Measurements from ENCODE around the gene LVRN.
"Not testable (repeated sequence)": the region's sequence is repeated elsewhere in the genome, so short reads cannot be mapped to it uniquely, and the experiment has no call there.

The LVRN gene, protein sequence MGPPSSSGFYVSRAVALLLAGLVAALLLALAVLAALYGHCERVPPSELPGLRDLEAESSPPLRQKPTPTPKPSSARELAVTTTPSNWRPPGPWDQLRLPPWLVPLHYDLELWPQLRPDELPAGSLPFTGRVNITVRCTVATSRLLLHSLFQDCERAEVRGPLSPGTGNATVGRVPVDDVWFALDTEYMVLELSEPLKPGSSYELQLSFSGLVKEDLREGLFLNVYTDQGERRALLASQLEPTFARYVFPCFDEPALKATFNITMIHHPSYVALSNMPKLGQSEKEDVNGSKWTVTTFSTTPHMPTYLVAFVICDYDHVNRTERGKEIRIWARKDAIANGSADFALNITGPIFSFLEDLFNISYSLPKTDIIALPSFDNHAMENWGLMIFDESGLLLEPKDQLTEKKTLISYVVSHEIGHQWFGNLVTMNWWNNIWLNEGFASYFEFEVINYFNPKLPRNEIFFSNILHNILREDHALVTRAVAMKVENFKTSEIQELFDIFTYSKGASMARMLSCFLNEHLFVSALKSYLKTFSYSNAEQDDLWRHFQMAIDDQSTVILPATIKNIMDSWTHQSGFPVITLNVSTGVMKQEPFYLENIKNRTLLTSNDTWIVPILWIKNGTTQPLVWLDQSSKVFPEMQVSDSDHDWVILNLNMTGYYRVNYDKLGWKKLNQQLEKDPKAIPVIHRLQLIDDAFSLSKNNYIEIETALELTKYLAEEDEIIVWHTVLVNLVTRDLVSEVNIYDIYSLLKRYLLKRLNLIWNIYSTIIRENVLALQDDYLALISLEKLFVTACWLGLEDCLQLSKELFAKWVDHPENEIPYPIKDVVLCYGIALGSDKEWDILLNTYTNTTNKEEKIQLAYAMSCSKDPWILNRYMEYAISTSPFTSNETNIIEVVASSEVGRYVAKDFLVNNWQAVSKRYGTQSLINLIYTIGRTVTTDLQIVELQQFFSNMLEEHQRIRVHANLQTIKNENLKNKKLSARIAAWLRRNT

DNA sequence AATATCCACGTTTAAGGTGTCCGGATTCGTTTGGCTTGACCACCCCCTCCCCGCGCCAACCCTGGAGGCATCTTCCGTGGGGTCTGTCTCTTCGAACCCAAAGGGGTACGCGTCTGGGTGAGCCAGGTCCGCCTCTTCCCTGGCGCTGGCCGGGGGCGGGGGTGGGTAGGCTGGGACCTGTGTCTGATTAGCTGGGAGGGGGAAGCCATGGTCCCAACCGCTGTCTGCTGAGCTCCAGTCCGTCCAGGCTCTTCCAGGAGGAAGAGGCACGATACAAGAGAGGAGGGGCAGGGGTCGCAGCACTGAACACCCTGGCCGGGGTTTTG is at the start of gene LVRN:
Gene LVRN, plus strand, starts transcription at position 237 of the 326 bp plus-strand sequence. CDS start 143 bp downstream, outside the sequence.
- DNase-seq = no peak

DNA sequence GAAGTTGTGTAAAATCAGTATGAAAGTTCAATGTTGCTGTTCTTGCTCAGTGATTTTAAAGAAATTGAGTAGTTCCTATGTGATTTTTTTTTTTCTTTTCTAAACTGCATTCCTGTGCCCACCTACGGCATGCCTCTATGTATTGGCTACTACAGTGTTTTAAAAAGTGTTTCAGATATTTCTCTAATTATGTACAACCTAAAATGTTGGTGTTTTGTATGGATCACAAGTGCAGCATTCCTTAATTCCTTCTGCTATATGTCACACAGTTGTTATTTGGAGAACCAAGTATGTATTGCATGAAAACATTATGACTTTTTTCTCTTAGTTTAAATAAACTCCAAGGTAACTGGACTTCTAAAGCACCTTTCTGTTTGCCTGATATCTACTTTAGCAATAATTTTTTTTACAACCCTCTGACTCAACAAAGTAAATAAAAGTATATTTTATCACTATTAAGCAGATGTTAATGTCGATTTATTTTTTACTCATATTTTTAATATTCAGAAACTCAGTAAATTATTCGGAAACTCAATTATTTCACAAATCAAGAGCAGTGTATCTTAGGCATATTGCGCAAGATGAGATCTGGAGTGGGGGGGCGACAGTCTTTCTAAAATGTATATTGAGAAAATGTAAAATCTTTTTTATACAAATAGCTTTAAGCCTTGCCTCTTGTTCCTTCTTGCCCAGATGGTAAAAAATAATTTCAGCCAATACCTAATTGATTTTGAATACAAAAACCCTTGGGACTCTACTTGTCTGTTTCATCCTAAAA is 48.5 kb upstream of the LVRN start:
- DNase-seq = not testable (repeated sequence)

DNA sequence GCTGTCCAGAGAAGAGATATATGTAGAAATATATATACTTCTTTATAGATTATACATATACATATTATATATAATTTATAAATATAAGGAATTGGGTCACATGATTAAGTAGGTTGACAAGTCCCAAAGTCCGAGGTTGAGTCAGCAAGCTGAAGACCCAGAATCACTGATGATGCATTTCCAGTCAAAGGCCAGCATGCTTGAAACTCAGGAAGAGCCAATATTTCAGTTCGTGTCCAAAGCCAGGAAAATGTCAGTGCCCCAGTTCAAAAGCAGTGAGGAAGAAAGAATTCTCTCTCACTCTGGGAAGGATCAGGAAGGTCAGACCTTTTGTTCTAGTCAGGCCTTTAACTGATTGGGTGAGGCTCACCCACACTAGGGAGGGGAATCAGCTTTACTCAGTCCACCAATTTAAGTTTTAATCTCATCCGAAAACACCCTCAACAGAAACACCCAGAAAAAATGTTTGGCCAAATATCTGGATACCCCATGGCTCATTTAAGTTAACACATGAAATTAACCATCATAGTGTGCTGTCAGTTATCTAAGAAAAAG is 42.0 kb upstream of the LVRN start:
- no peak for DNase-seq

DNA sequence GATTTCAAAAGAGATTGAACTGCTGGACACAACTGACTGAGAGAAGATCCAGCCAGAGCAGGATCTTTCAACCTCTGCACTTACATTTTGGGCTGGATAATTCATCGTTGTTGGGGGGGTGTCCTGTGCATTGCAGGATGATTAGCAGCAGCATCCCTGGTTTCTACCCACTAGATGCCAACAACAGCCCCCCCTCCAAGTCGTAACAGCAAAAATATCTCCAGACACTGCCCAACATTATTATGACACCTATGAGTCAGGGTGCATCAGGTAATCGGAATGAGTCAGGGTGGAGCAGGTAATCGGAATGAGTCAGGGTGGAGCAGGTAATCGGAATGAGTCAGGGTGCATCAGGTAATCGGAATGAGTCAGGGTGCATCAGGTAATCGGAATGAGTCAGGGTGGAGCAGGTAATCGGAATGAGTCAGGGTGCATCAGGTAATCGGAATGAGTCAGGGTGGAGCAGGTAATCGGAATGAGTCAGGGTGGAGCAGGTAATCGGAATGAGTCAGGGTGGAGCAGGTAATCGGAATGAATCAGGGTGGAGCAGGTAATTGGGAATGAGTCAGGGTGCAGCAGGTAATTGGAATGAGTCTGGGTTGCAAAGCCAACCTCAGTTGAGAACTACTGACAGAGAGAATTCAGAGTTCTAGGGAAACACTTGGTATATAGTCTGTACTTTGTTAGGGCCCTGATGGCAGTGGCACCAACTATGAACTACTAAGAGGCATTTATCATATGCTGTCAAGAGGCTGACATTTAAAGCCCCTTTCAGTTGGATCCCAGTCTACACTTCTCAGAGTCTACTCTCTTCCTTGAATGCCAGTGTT is 33.5 kb upstream of the LVRN start:
- not testable (repeated sequence) for DNase-seq

DNA sequence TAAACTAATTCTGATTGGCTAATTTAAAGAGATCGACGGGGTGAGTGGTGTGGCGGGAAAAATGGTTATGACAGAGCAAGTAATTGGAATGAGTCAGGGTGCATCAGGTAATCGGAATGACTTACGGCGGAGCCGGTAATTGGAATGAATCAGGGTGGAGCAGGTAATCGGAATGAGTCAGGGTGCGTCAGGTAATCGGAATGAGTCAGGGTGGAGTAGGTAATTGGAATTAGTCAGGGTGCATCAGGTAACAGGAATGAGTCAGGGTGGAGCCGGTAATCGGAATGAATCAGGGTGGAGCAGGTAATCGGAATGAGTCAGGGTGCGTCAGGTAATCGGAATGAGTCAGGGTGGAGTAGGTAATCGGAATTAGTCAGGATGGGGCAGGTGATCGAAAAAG is 32.1 kb upstream of the LVRN start:
- DNase-seq = not testable (repeated sequence)

DNA sequence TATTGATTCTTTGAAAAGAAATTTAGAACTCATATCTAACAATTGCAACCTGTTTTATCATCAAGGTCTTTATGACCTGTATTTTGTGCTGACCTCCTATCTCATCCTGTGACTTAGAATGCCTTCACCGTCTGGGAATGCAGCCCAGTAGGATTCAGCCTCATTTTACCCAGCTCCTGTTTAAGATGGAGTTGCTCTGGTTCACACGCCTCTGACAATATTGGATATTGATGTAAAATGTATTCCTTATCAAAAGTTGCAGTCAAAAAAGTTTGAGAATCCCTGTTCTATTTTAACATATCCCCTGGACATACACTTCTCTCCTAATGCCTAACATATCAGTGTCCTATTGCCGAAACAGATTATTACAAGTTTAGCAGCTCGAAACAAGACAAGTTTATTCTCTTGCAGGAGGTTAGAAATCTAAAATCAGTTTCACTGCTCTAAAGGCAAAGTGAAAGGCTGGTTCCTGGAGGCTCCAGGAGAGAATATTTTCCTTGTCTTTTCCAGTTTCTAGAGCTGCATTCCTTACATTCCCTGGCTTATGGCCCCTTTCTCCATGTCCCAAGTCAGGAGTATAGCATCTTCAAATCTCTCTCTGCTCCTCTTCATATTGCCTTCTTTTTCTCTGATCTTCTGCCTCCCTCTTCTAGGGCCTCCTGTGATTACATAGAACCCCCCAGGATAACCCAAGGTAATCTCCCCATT is 31.5 kb upstream of the LVRN start:
- DNase-seq = no peak

DNA sequence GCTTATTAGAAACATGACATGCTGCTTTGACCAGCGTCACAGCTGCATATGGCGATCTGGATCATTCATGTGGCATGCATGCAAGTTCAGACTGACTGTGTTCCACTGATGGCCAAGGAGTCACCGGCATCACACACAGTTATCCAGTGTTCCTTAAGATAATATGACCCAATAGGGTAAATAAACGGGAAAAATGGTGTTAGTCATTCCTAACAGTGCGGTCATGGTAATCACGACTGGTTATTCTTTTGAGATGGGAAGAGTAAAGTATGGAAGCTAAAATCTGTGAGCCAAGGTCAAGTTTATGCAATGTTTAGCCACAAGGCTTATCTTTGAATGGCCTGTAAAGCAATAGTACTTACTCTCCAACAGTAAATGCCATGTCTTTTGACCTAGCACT is 29.3 kb upstream of the LVRN start:
- DNase-seq = no peak

DNA sequence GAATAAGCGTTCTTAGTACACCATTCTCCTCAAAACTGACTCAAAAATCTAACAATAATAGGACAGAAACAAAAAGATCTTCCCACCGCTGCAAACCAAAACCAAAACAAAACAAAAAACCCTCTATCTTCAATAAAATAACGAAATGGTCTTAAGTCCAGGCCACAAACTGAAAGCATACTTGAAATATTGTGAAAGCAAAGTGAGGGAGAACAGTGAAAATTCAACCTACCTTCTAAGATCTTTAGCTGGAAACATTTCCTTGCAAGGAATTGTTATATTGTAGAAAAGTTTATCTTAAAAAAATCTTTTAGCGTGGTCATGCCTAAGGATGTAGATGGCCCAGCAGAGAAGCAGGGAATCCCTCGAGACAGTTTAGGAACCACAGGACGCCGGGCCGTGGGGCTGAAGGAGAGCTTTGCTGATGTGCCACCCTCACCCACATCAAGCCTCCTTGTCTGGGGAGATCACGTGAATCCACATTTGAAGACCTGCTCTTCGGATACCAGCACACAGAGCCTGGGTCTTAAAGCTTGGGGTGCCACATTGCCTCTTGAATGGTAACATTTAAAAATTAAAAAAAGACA is 27.8 kb upstream of the LVRN start:
- no peak for DNase-seq

DNA sequence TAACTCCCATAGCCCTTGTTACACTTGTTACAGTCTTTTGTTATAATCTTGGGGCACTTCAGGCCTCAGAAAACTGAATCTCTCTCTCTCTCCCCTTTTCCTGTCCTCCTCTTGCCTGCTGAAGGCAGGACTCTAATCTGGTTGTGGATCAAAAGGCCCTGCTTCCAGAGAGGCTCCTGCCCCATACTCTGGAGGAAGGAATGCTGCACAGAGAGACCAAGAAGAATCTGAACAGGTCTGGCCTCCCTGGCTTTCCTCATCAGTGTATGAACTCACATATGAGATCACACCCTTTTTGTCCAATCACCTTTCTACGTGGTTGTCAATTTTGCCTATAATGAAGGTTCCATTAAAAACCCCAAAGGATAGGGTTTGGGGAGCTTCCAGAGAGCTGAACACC is 26.2 kb upstream of the LVRN start:
- no peak for DNase-seq

DNA sequence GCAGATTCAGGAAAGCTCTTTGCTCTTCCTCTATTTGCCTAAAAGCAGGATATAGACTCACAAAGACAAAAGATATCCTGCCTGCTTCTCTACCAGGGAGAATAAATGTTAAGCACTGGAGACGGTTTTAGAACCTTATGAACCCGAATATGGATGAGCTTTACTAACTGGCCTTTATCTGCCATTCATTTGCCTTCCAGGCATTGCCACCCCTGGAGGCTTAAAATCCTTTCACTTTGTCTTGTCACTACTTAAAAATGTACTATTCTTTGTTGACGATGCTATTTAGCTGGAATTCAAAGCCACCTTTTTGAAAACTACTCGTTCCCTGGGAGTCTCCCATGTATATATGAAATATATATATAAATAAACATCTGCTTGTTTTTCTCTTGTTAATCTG is 23.2 kb upstream of the LVRN start:
- no peak for DNase-seq

DNA sequence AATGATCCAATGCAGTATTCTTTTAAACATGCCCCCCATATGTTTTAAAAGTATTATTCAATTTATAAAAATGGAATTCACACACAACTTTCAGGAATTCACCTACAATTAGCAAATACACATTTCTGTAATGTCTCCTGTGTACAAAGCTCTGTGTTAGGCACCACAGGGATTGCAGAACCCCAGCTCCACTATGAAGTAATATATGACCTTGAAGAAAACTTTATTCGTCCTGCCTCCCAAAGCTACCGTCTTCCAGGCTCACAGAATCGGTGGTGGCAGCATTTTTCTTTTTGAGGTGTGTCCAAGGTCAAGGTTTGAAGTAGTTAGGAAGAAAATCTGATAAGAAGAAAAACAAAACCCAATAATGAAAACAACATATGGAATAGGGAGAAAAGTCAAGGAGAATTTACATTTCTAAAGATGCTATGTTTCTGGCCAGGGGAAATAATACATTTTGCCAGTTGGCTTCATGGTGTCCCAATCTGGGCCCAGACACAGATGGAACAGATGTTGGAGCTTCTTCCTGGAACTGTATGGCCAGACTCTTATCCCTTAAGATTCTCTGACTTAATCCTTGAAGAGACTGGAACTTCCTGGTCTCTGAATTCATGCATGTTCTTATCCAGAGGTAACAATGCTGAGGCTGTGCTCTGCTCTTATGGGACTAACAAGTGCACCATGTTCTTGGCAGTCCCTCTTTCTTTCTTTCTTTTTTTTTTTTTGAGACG is 22.0 kb upstream of the LVRN start:
- no peak for DNase-seq

DNA sequence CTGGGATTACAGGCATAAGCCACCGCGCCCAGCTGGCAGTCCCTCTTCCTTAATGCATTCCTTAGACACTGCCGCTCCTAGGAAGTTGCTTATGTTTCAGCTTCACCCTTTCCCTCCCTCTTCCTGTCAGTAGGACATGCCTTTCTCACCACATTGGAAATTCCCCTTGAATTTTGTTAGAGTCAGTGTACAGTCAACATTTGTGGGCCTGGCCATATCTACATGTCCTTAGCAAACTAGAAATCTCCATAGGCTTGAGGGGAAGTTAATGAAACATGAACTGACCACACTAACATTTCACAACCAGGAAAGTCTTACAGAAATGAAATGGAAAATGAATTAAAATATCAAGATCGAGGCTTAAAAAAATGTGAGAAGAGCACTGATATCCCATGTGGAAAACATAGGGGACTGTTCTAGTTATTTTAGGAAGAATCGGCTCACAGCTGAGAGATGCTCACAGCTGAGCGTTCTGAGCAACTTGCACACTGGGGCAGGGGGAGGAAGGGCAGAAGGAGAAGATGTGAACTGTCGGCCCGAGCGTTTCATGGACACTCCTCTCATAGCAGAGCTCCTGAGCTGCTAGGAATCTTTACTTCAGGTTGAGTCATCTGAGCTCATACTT is 21.1 kb upstream of the LVRN start:
- no peak for DNase-seq

DNA sequence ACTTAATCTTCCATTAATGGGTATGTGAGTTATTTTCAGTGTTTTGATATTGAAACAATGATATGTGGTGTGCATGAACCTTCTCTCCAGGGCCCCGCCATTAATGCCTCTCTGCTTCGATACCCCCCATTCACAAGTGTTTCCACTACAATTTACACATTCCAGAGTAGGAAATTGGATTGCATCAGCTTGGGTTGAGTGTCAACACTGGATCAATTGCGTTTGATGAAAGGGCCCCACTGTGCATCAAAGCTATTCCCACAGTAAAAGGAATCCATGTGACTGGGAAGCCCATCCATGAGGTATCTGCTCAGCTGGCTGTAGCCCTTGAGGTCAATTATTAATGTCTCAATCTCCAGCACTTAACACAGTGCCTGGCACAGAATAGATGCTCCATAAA is 17.8 kb upstream of the LVRN start:
- DNase-seq = no peak

DNA sequence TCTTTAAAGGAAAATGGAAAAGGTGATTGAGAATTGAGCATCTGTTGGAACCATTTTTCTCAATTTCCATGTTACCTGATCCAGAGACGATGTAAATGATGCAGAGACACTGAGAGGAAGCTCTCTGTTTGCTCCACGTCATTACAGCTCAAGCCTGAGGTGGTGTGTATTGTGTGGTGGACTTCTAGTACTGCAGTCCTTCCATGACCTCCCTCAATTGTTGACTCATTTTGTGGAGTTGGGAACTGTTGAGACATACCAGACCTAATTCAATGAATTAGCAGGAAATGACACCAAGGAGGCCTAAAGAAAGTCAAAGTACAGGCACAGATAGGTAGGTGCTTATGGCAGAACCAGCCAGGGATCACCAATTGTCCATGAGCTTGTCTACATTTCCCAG is 15.6 kb upstream of the LVRN start:
- DNase-seq = no peak

DNA sequence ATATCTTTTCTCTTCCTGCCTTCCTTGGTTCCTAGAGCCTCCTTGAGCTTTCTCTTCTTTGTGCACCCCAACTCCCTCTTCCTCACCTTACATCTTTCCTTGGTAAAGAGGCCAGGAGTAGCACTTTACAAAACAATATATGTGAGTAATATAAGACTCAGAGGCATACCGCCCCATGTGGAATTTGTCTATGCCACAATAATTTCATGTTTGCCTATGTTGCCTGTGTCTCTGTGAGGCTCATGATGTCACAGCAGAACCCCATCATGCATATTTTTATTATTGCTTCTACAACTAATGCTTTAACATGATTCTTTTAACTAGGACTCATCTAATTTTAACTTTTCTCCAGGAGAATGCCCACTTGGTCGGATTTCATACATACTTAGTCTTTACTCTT is 15.0 kb upstream of the LVRN start:
- no peak for DNase-seq

DNA sequence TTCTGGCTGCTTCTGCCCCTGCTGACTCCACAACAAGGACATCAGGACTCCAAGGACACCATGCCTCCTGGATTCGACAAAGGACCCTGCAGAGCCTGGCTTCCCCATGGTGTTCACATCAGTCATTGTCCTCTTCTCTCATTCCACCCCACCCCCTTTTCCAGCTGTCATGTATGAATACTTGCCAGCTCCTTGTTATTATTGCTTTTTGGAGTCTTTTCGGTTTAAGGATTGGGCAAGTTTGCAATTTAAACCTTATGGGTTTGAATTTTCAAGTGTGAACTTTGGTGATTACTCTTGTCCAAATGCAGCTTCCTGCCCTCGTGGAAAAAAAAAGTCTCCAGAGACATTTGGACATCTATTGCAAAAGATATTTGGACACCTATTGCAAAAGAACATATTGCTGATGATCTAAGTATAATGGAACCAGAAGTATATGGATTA is 14.2 kb upstream of the LVRN start:
- DNase-seq = no peak

DNA sequence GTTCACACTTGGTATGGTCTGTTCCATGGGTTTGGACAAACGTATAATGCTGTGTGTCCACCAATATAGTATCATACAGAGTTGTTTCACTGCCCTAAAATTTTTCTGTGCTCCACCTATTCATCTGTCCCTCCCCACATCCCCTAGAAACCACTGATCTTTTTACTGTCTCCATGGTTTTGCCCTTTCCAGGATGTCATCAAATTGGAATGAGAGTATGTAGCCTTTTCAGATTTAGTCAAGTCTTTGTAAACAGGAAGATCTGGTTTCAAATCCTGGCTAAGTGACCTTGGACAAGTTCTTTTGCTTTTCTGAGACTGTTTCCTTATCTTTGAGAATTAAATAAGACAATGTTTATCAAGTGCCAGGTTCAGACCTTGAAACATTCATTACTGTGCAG is 13.2 kb upstream of the LVRN start:
- no peak for DNase-seq

DNA sequence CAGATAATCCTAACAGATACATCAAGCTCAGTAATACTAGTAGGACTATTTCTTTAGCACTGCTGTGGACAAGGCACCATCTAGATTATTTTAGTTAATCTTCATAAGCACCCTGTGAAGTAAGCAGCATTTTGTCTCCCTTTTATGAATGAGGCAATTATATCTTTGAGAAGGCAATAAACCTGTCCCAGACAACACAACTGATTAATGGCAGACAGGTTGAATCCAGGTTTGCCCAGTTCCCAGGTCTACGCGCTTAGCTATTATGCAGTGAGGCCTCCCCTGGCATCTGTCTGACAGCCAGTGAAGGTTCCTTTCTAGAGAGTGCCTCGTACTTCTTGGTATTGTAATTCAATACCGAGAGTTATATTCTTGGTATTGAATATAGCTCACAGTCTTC is 9.7 kb upstream of the LVRN start:
- no peak for DNase-seq

DNA sequence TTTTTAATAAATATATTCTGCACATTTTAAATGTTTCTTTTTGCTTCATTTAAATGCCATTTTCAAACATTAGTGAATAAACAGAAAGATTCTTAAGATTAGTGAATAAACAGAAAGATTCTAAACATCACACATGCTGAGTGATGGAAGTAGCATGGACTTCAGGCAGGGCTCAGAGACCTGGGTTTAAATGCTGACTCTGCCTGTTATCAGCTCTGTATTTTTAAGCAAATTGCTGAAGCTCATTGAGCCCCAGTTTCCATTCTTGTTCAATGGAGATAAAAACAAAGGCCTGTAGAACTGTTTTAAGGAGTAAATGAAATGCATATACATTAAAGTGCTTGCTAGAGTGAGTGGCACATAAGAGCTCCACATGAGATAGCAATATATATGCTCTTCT is 8.1 kb upstream of the LVRN start:
- DNase-seq = no peak

DNA sequence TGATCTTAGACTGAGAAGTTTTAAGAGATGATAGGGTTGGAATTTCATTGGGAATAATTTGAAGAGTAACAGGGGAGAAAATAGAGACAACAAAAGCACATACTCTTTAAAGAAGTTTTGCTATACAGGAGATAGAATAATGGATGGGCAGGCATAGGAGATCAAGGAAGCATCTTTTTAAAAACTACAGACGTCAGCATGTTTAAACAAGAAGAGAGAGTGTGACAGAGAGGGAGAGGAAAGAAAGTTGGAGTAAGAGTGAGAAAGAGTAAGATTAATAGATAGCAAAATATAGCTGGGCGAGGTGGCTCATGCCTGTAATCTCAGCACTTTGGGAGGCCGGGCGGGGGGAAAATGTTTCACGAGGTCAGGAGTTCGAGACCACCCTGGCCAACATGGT is 5.3 kb upstream of the LVRN start:
- DNase-seq = no peak
